Gastrocnemius medialis (tissue), 4 donors: ENCODE data around the gene PRKCZ.

Experiments
- CTCF ChIP-seq, 5 experiments: fragments of 450-650 bp in 3 of 5; fragments of 200-600 bp in 2 of 5; sonication (generic) in 2 of 5; IDR thresholded peaks in 4 of 5; conservative IDR thresholded peaks in 1 of 5; 1 replicate in 4 of 5; 2 replicates in 1 of 5; pipeline ENCODE4 v1.5.1; 2016 to 2019; ENCODE audit warnings: antibody characterized with exemption in 5 of 5, mild to moderate bottlenecking in 3 of 5, moderate library complexity in 3 of 5
- POLR2A ChIP-seq, 2 donors: fragments of 450-650 bp; IDR thresholded peaks; one replicate each; pipeline ENCODE4 v1.6.1; 2017; ENCODE audit warnings: antibody characterized with exemption in 2 of 2, mild to moderate bottlenecking in 2 of 2, moderate library complexity in 2 of 2

- no peak for TF ChIP-seq CTCF (IDR thresholded peaks at IDR 0.05 in 4 of 5, conservative IDR thresholded peaks at IDR 0.05 in 1 of 5)
- no peak for TF ChIP-seq POLR2A (IDR thresholded peaks at IDR 0.05)
Observed at GRCh38 chr1:2100780-2101108, 50.5 kb downstream of the PRKCZ start.
